PC-9 (cell line): Measurements from ENCODE around the gene STX8.

ENCODE experiments used
- EZH2 ChIP-seq: fragments of 200-600 bp; sonication (generic); IDR thresholded peaks from 2 replicates; pipeline ENCODE4 v1.8.0; 2017; ENCODE audit warnings: antibody characterized with exemption, low read depth
- TF ChIP-seq, protein P1 (sequence below): fragments of 200-600 bp; sonication (generic); conservative IDR thresholded peaks from 2 replicates; pipeline ENCODE4 v1.6.1; 2017; ENCODE audit warnings: mixed run types, antibody characterized with exemption, mild to moderate bottlenecking, moderate library complexity

GRCh38 chr17:9274973-9275372 lies 300.6 kb downstream of the STX8 start:
- TF ChIP-seq, protein P1, sequence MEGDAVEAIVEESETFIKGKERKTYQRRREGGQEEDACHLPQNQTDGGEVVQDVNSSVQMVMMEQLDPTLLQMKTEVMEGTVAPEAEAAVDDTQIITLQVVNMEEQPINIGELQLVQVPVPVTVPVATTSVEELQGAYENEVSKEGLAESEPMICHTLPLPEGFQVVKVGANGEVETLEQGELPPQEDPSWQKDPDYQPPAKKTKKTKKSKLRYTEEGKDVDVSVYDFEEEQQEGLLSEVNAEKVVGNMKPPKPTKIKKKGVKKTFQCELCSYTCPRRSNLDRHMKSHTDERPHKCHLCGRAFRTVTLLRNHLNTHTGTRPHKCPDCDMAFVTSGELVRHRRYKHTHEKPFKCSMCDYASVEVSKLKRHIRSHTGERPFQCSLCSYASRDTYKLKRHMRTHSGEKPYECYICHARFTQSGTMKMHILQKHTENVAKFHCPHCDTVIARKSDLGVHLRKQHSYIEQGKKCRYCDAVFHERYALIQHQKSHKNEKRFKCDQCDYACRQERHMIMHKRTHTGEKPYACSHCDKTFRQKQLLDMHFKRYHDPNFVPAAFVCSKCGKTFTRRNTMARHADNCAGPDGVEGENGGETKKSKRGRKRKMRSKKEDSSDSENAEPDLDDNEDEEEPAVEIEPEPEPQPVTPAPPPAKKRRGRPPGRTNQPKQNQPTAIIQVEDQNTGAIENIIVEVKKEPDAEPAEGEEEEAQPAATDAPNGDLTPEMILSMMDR: no peak
- no peak for TF ChIP-seq EZH2
